GM12892 (cell line): ENCODE data around the gene ZFP64.

Experiments used
- POLR2A ChIP-seq: IDR thresholded peaks from 2 replicates; pipeline ENCODE4 v1.6.1; 2011; ENCODE audit warnings: low read depth, low read length, control low read depth
- POLR2AphosphoS5 ChIP-seq: IDR thresholded peaks from 2 replicates; pipeline ENCODE4 v1.6.1; 2011; ENCODE audit warnings: low read depth, low read length, control low read depth
- TAF1 ChIP-seq: IDR thresholded peaks from 2 replicates; pipeline ENCODE4 v1.6.1; 2011; ENCODE audit warnings: low read depth, mild to moderate bottlenecking, control low read depth, low read length, borderline replicate concordance

GRCh38 chr20:52154575-52154974 is 37.0 kb downstream of the ZFP64 start:
- TF ChIP-seq POLR2A (no peak), POLR2AphosphoS5 (no peak), TAF1 (no peak)
